Astrocyte (in vitro differentiated cells and primary cell): ENCODE results near the gene JKAMP. TPM values are rescaled to one million over a fixed set of nuclear protein-coding genes. Genes with fewer than 3 reads are reported as not detected.

Source experiments
- DNase-seq: peaks from one replicate; pipeline ENCODE4 v3.0.0-alpha.2; 2010; ENCODE audit warnings: low read depth
- FAIRE-seq: peaks from 2 replicates; lab custom pipeline; 2011; peaks lifted over from hg19 to GRCh38; lab: Jason Lieb, UNC
- H2AFZ ChIP-seq: 2 replicates; pipeline ENCODE4 v1.6.0; 2012; ENCODE audit warnings: low read depth, low read length, inconsistent platforms
- H3K27ac ChIP-seq: 2 replicates; pipeline ENCODE4 v1.5.1; 2011; ENCODE audit warnings: low read depth, low read length, inconsistent platforms
- H3K27me3 ChIP-seq: 2 replicates; pipeline ENCODE4 v1.6.0; 2011; ENCODE audit warnings: low read length, inconsistent platforms; ENCODE audit not compliant: insufficient read depth
- H3K36me3 ChIP-seq: 2 replicates; pipeline ENCODE4 v1.5.1; 2011; ENCODE audit warnings: low read length, inconsistent platforms; ENCODE audit not compliant: insufficient read depth
- H3K4me1 ChIP-seq: 2 replicates; pipeline ENCODE4 v1.5.1; 2011; ENCODE audit warnings: low read length, inconsistent platforms; ENCODE audit not compliant: insufficient read depth
- H3K4me2 ChIP-seq: 2 replicates; pipeline ENCODE4 v1.6.0; 2012; ENCODE audit warnings: low read length, inconsistent platforms
- H3K4me3 ChIP-seq: 2 replicates; pipeline ENCODE4 v1.5.1; 2011; ENCODE audit warnings: low read depth, mild to moderate bottlenecking, low read length, inconsistent platforms; ENCODE audit not compliant: insufficient read depth
- H3K79me2 ChIP-seq: 2 replicates; pipeline ENCODE4 v1.6.0; 2012; ENCODE audit warnings: mild to moderate bottlenecking, low read length, inconsistent platforms; ENCODE audit not compliant: insufficient read depth
- H3K9ac ChIP-seq: 2 replicates; pipeline ENCODE4 v1.6.0; 2012; ENCODE audit warnings: mild to moderate bottlenecking, low read length, inconsistent platforms
- H3K9me3 ChIP-seq: 2 replicates; pipeline ENCODE4 v1.5.1; 2012; ENCODE audit warnings: low read depth, mild to moderate bottlenecking, low read length, inconsistent platforms; ENCODE audit not compliant: insufficient read depth
- H4K20me1 ChIP-seq: 2 replicates; pipeline ENCODE4 v1.6.0; 2012; ENCODE audit warnings: low read length, inconsistent platforms; ENCODE audit not compliant: insufficient read depth
- H3K27ac Mint-ChIP-seq: one replicate; pipeline ENCODE4 v1.8.0; 2021; ENCODE audit warnings: mild to moderate bottlenecking, mixed read lengths; ENCODE audit not compliant: unreplicated experiment
- H3K27me3 Mint-ChIP-seq: one replicate; pipeline ENCODE4 v1.8.0; 2021; ENCODE audit warnings: low read depth, mixed read lengths; ENCODE audit not compliant: unreplicated experiment
- H3K36me3 Mint-ChIP-seq: one replicate; pipeline ENCODE4 v1.8.0; 2021; ENCODE audit warnings: low read depth, mixed read lengths; ENCODE audit not compliant: unreplicated experiment
- H3K4me1 Mint-ChIP-seq: one replicate; pipeline ENCODE4 v1.8.0; 2021; ENCODE audit warnings: low read depth, mixed read lengths; ENCODE audit not compliant: unreplicated experiment
- H3K4me3 Mint-ChIP-seq: one replicate; pipeline ENCODE4 v1.8.0; 2021; ENCODE audit warnings: mild to moderate bottlenecking, moderate library complexity, mixed read lengths; ENCODE audit not compliant: unreplicated experiment
- H3K9me3 Mint-ChIP-seq: one replicate; pipeline ENCODE4 v1.8.0; 2021; ENCODE audit warnings: mild to moderate bottlenecking, mixed read lengths; ENCODE audit not compliant: unreplicated experiment
- CTCF ChIP-seq: IDR thresholded peaks from 2 replicates; pipeline ENCODE4 v1.5.1; 2011; ENCODE audit warnings: low read depth, mild to moderate bottlenecking, inconsistent platforms, low read length, moderate library complexity; ENCODE audit not compliant: insufficient read depth
- EZH2 ChIP-seq: IDR thresholded peaks from 2 replicates; pipeline ENCODE4 v1.6.1; 2012; ENCODE audit warnings: mild to moderate bottlenecking, low read length, inconsistent platforms; ENCODE audit not compliant: insufficient read depth
- total RNA-seq: library from RNA; stranded (reverse); gene quantifications from 2 replicates; pipeline ENCODE4 v1.2.1, GENCODE V29; 2021

The JKAMP gene
- total RNA-seq, 1 donor from 2014 or later: 74.6 TPM

GRCh38 chr14:59492384-59492783 lies 8.1 kb downstream of the JKAMP start:
- Mint-ChIP-seq H3K27me3 (no peaks in the 10 kb centered on the region), H3K9me3 (no peaks in the 10 kb centered on the region), H3K4me3 (no peak overlapping the region), H3K4me1 (peaks cover 17% of the 10 kb centered on the region), H3K27ac (no peak overlapping the region), H3K36me3 (peaks cover 6% of the 10 kb centered on the region)
- no peak overlapping the region for H3K27ac ChIP-seq
- no peaks in the 10 kb centered on the region for H3K9me3 ChIP-seq
- DNase-seq (no peak), FAIRE-seq (no peak)
- H3K27me3 ChIP-seq: no peaks in the 10 kb centered on the region
- H3K9ac ChIP-seq: no peak overlapping the region
- H3K4me3 ChIP-seq: no peak overlapping the region
- TF ChIP-seq CTCF (no peak), EZH2 (no peak)
- peaks cover 33% of the 10 kb centered on the region for H3K79me2 ChIP-seq
- H2AFZ ChIP-seq: no peak overlapping the region
- peaks cover 34% of the 10 kb centered on the region for H3K36me3 ChIP-seq
- H4K20me1 ChIP-seq: peaks cover 31% of the 10 kb centered on the region
- H3K4me2 ChIP-seq: no peak overlapping the region
- no peaks in the 10 kb centered on the region for H3K4me1 ChIP-seq

- H3K27ac ChIP-seq: no peak overlapping the region
- Mint-ChIP-seq H3K4me1 (no peaks in the 10 kb centered on the region), H3K27me3 (no peaks in the 10 kb centered on the region), H3K4me3 (no peak overlapping the region), H3K9me3 (no peaks in the 10 kb centered on the region), H3K36me3 (peaks cover 1% of the 10 kb centered on the region), H3K27ac (no peak overlapping the region)
- FAIRE-seq (no peak), DNase-seq (no peak)
- no peak overlapping the region for H3K4me3 ChIP-seq
- no peak overlapping the region for H3K4me2 ChIP-seq
- TF ChIP-seq EZH2 (no peak), CTCF (no peak)
- H3K79me2 ChIP-seq: peaks cover 14% of the 10 kb centered on the region
- H3K4me1 ChIP-seq: no peaks in the 10 kb centered on the region
- peaks cover 15% of the 10 kb centered on the region for H3K36me3 ChIP-seq
- H3K27me3 ChIP-seq: no peaks in the 10 kb centered on the region
- no peak overlapping the region for H3K9ac ChIP-seq
- H2AFZ ChIP-seq: no peak overlapping the region
- H3K9me3 ChIP-seq: no peaks in the 10 kb centered on the region
- H4K20me1 ChIP-seq: peaks cover 19% of the 10 kb centered on the region
Observed at GRCh38 chr14:59500732-59501131, 16.4 kb downstream of the JKAMP start.

GRCh38 chr14:59503256-59503655 lies 18.9 kb downstream of the JKAMP start:
- H3K4me1 Mint-ChIP-seq: no peaks in the 10 kb centered on the region
- TF ChIP-seq EZH2: no peak
- no peak for FAIRE-seq
- no peak overlapping the region for H3K9ac ChIP-seq
- no peak overlapping the region for H3K4me2 ChIP-seq
- no peak overlapping the region for H3K4me3 ChIP-seq
- no peaks in the 10 kb centered on the region for H3K9me3 Mint-ChIP-seq
- H3K4me1 ChIP-seq: no peaks in the 10 kb centered on the region
- H2AFZ ChIP-seq: no peak overlapping the region
- H3K27ac ChIP-seq: no peak overlapping the region
- H3K36me3 ChIP-seq: peaks cover 10% of the 10 kb centered on the region
- DNase-seq: no peak
- H4K20me1 ChIP-seq: peaks cover 12% of the 10 kb centered on the region
- no peaks in the 10 kb centered on the region for H3K27me3 ChIP-seq
- peaks cover 10% of the 10 kb centered on the region for H3K79me2 ChIP-seq
- no peaks in the 10 kb centered on the region for H3K9me3 ChIP-seq
- H3K4me3 Mint-ChIP-seq: no peak overlapping the region
- H3K27me3 Mint-ChIP-seq: no peaks in the 10 kb centered on the region
- H3K27ac Mint-ChIP-seq: no peak overlapping the region
- peaks cover 1% of the 10 kb centered on the region for H3K36me3 Mint-ChIP-seq
